K562 (cell line): Measurements from ENCODE around the gene C1QTNF5. TPM values are rescaled to one million over a fixed set of nuclear protein-coding genes. Genes with fewer than 3 reads are reported as not detected.
A peak's percentile ranks its signal among the peaks of the same experiment; 100 is the strongest.

Experiments used
- CGGBP1 ChIP-seq: fragments of 250-450 bp; sonication (Bioruptor Pico); IDR thresholded peaks from 2 replicates; pipeline ENCODE4 v1.9.0; 2021; ENCODE audit warnings: mild to moderate bottlenecking
- CHD1 ChIP-seq: fragments of 200-600 bp; sonication (generic); IDR thresholded peaks from one replicate; pipeline ENCODE4 v1.6.1; 2012; ENCODE audit warnings: mild to moderate bottlenecking, moderate library complexity, low read length, inconsistent platforms
- COPS2 ChIP-seq: fragments of 450-650 bp; conservative IDR thresholded peaks from 2 replicates; pipeline ENCODE4 v1.6.1; 2016; ENCODE audit warnings: mild to moderate bottlenecking, moderate library complexity
- E2F6 ChIP-seq, 2 experiments: IDR thresholded peaks; 2 replicates each; pipeline ENCODE4 v1.6.1; 2011; ENCODE audit warnings: borderline replicate concordance in 1 of 2, control low read depth in 1 of 2, low read depth in 1 of 2, low read length in 1 of 2, mild to moderate bottlenecking in 1 of 2, mixed read lengths in 1 of 2, moderate library complexity in 1 of 2; ENCODE audit not compliant: insufficient read depth in 1 of 2, insufficient read length in 1 of 2, poor library complexity in 1 of 2, severe bottlenecking in 1 of 2; ENCODE audit errors: extremely low read depth in 1 of 2
- ETV1 ChIP-seq: fragments of 450-650 bp; conservative IDR thresholded peaks from 2 replicates; pipeline ENCODE4 v1.6.1; 2016; ENCODE audit warnings: missing genetic modification characterization, control low read depth, low read depth, missing compliant biosample characterization
- FOXM1 ChIP-seq, 2 experiments: fragments of 450-650 bp in 1 of 2; sonication (generic) in 1 of 2; formaldehyde crosslinking in 1 of 2; IDR thresholded peaks; 2 replicates each; pipeline versions ENCODE4 v1.6.1 to v1.9.0; 2017 to 2022; ENCODE audit warnings: low read depth in 2 of 2, mild to moderate bottlenecking in 2 of 2, missing genetic modification reagents in 1 of 2, moderate library complexity in 1 of 2
- ILK ChIP-seq: fragments of 450-650 bp; IDR thresholded peaks from 2 replicates; pipeline ENCODE4 v1.6.1; 2016; ENCODE audit warnings: missing genetic modification characterization, low read depth, mild to moderate bottlenecking, missing compliant biosample characterization, moderate library complexity, borderline replicate concordance
- KDM4B ChIP-seq, 2 experiments: fragments of 450-650 bp in 1 of 2; sonication (generic) in 1 of 2; IDR thresholded peaks; 2 replicates each; pipeline ENCODE4 v1.6.1; 2016 to 2017; ENCODE audit warnings: borderline replicate concordance in 2 of 2, antibody characterized with exemption in 1 of 2, low read depth in 1 of 2, mild to moderate bottlenecking in 1 of 2
- MAX ChIP-seq: sonication (generic); formaldehyde crosslinking; IDR thresholded peaks from 2 replicates; pipeline ENCODE4 v1.9.0; 2022; ENCODE audit warnings: mild to moderate bottlenecking, missing genetic modification reagents
- MNT ChIP-seq, 2 experiments: fragments of 450-650 bp; conservative IDR thresholded peaks; 2 replicates each; pipeline ENCODE4 v1.6.1; 2017; ENCODE audit warnings: mild to moderate bottlenecking in 2 of 2, moderate library complexity in 2 of 2
- NCOA1 ChIP-seq: fragments of 450-650 bp; IDR thresholded peaks from 2 replicates; pipeline ENCODE4 v1.6.1; 2016; ENCODE audit warnings: low read depth
- NFE2L1 ChIP-seq: fragments of 450-650 bp; IDR thresholded peaks from 2 replicates; pipeline ENCODE4 v1.6.1; 2016; ENCODE audit warnings: missing genetic modification characterization, low read depth, mild to moderate bottlenecking, missing compliant biosample characterization, moderate library complexity, borderline replicate concordance
- NR0B1 ChIP-seq: fragments of 450-650 bp; IDR thresholded peaks from one replicate; pipeline ENCODE4 v1.6.1; 2018; ENCODE audit warnings: mild to moderate bottlenecking, moderate library complexity; ENCODE audit not compliant: partially characterized antibody
- RNF219 ChIP-seq: fragments of 250-450 bp; sonication (Bioruptor Pico); IDR thresholded peaks from 2 replicates; pipeline ENCODE4 v1.5.0; 2022; ENCODE audit warnings: mild to moderate bottlenecking
- SNRNP70 ChIP-seq: fragments of 200-400 bp; formaldehyde crosslinking; optimal IDR thresholded peaks from 2 replicates; pipeline ENCODE3; 2017; ENCODE audit warnings: low read depth, low read length
- TFAM ChIP-seq: fragments of 250-450 bp; sonication (Bioruptor Pico); conservative IDR thresholded peaks from 2 replicates; pipeline ENCODE4 v1.5.0; 2021; ENCODE audit warnings: mild to moderate bottlenecking, moderate library complexity
- XRCC3 ChIP-seq: fragments of 450-650 bp; IDR thresholded peaks from 2 replicates; pipeline ENCODE4 v1.6.1; 2017; ENCODE audit warnings: mild to moderate bottlenecking, moderate library complexity
- ZNF431 ChIP-seq: sonication (generic); formaldehyde crosslinking; IDR thresholded peaks from 2 replicates; pipeline ENCODE4 v1.8.0; 2022; ENCODE audit warnings: mild to moderate bottlenecking, missing genetic modification reagents
- polyA plus RNA-seq, 8 experiments: library from polyadenylated mRNA; depleted of rRNA in 4 of 8; stranded (reverse) in 5 of 8; unstranded in 3 of 8; fragments of >200 nt; fragmentation: Nextera tagmentation in 2 of 8; fragmentation: Illumina TruSeq in 1 of 8; extraction: Ambion mirVana in 2 of 8; extraction: Trizol in 1 of 8; gene quantifications; 2 replicates each; pipeline versions ENCODE4 v1.2.1 to v1.2.3, GENCODE V29; 2011 to 2014; ENCODE audit warnings: inconsistent platforms in 1 of 8, missing spikeins in 1 of 8
- total RNA-seq, 7 experiments: library from RNA; depleted of rRNA in 6 of 7; stranded (reverse); fragments of >200 nt in 6 of 7; fragmentation: Illumina TruSeq in 2 of 7; extraction: Trizol in 2 of 7; gene quantifications; 2 replicates each; pipeline versions ENCODE4 v1.2.1 to v1.2.3, GENCODE V29; 2011 to 2021; ENCODE audit warnings: low replicate concordance in 1 of 7

The C1QTNF5 gene
- total and polyA plus RNA-seq, 9 of the 15 experiments (the other 6 are each of a cell fraction or from before 2014, with no cell fraction given): 0.07 to 0.76 (median 0.24) TPM; not detected in 1

GRCh38 chr11:119319700-119320239 lies 20.9 kb downstream of the C1QTNF5 start (continued):
- TF ChIP-seq E2F6 (IDR thresholded peaks at IDR 0.05; ENCODE audit: borderline replicate concordance in 1 of 2, extremely low read depth in 1 of 2, insufficient read depth in 1 of 2, insufficient read length in 1 of 2, low read depth in 1 of 2, low read length in 1 of 2, poor library complexity in 1 of 2, severe bottlenecking in 1 of 2) (peak; percentile 44 to 69), MAX (no peak), ILK (tag) (no peak), KDM4B (IDR thresholded peaks at IDR 0.05; ENCODE audit: borderline replicate concordance in 2 of 2, low read depth in 1 of 2) (no peak), COPS2 (no peak), TFAM (CRISPR knock-in tag) (no peak), ETV1 (tag) (peak; percentile 84), ZNF431 (no peak), MNT (conservative IDR thresholded peaks at IDR 0.05) (0 out of 4 replicates have a peak, but pooled peaks of 1 of the 2 experiments have one; percentile 58), XRCC3 (no peak), RNF219 (no peak), CHD1 (no peak), NCOA1 (no peak; the same call in 1 of the 2 replicates), SNRNP70 (no peak), NR0B1 (no peak), NFE2L1 (tag) (no peak), FOXM1 (IDR thresholded peaks at IDR 0.05; ENCODE audit: low read depth) (peak; percentile 49; the same call in 1 of the 2 replicates), FOXM1 (CRISPR knock-in tag; IDR thresholded peaks at IDR 0.05; ENCODE audit: low read depth) (no peak), CGGBP1 (CRISPR knock-in tag) (no peak)
